Prostate gland (tissue), 2 donors: ENCODE results near the gene PANX3. TPM values are rescaled to one million over a fixed set of nuclear protein-coding genes. Genes with fewer than 3 reads are reported as not detected.
A peak's percentile ranks its signal among the peaks of the same experiment; 100 is the strongest.

Experiments
- DNase-seq: peaks from one replicate; pipeline ENCODE4 v3.0.0-alpha.2; 2019; ENCODE audit warnings: low spot score
- H3K27ac ChIP-seq, 2 donors: fragments of 200-600 bp; sonication (generic); 2 replicates each; pipeline ENCODE4 v1.5.1; 2017 to 2019
- H3K27me3 ChIP-seq: fragments of 200-600 bp; sonication (generic); replicated peaks from 2 replicates; pipeline ENCODE4 v1.5.1; 2019; ENCODE audit not compliant: insufficient read depth
- H3K36me3 ChIP-seq, 2 donors: fragments of 200-600 bp; sonication (generic); 1 replicate in 1 of 2; 2 replicates in 1 of 2; pipeline versions ENCODE4 v1.5.1 to v1.8.1; 2017 to 2019
- H3K4me1 ChIP-seq: fragments of 200-600 bp; sonication (generic); replicated peaks from 2 replicates; pipeline ENCODE4 v1.5.1; 2019
- H3K4me3 ChIP-seq, 2 donors: fragments of 200-600 bp; sonication (generic); 2 replicates each; pipeline ENCODE4 v1.5.1; 2017 to 2019
- H3K9me3 ChIP-seq: fragments of 200-600 bp; sonication (generic); 2 replicates; pipeline ENCODE4 v1.5.1; 2017
- POLR2A ChIP-seq: fragments of 450-650 bp; IDR thresholded peaks from one replicate; pipeline ENCODE4 v1.6.1; 2016; ENCODE audit warnings: antibody characterized with exemption, mild to moderate bottlenecking
- POLR2AphosphoS5 ChIP-seq: sonication (generic); formaldehyde crosslinking; IDR thresholded peaks from one replicate; pipeline ENCODE4 v1.6.1; 2017; ENCODE audit warnings: antibody characterized with exemption
- WGBS: methylation state at CpG from one replicate; pipeline ENCODE4 v1.1.5; 2018; 5-methylcytosine and 5-hydroxymethylcytosine counted together
- intact Hi-C: fragments of 100-400 bp; cut with DNase I; formaldehyde crosslinking; loops from one replicate; pipeline ENCODE4 v1.14.2; 2022
- total RNA-seq, 2 donors: library from RNA; depleted of rRNA; stranded (reverse); fragments of >200 nt; gene quantifications; one replicate each; pipeline ENCODE4 v1.1.0, GENCODE V29; 2016
- TF ChIP-seq, protein P1 (sequence below), 4 experiments: fragments of 200-600 bp in 2 of 4; fragments of 450-650 bp in 2 of 4; sonication (generic) in 2 of 4; IDR thresholded peaks; 1 replicate in 3 of 4; 2 replicates in 1 of 4; pipeline ENCODE4 v1.5.1; 2016 to 2019; ENCODE audit warnings: antibody characterized with exemption in 4 of 4, mild to moderate bottlenecking in 2 of 4, moderate library complexity in 2 of 4

The PANX3 gene
- total RNA-seq, 2 donors from 2014 or later, result not detected

DNA sequence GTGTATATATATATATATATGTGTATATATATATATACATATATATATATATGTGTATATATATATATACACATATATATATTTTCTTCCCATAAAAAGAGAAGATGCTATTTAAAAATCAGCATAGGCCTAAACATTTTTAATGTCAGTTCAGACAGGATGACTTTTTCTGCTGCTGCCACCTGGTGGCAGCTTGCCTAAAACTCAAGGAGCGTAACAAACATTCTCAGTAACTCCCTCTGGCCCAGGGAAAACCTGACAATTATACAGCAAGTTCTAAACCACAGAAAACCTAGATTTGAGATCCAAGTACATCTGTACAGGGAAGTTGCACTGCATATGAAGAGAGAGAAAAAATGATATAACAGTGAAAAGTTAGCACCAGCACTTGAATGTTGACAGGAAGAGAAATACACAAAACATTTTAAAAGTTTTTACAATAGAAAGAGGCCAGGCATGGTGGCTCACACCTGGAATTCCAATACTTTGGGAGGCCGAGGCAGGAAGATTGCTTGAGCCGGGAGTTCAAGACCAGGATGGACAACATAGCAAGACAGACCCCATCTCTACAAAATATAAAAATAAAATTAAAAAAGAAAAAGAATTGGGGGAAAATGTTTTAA lies 24.9 kb upstream of the PANX3 start:
- Histone ChIP-seq H3K27me3 (no peaks in the 10 kb centered on the region), H3K4me3 (no peak overlapping the region), H3K9me3 (no peaks in the 10 kb centered on the region), H3K36me3 (no peaks in the 10 kb centered on the region), H3K4me1 (no peaks in the 10 kb centered on the region), H3K27ac (no peak overlapping the region)
- intact Hi-C loops, result no loop called here
- 48% methylated on average over 3 of the region's 3 CpGs for whole genome bisulfite sequencing
- TF ChIP-seq, protein P1, sequence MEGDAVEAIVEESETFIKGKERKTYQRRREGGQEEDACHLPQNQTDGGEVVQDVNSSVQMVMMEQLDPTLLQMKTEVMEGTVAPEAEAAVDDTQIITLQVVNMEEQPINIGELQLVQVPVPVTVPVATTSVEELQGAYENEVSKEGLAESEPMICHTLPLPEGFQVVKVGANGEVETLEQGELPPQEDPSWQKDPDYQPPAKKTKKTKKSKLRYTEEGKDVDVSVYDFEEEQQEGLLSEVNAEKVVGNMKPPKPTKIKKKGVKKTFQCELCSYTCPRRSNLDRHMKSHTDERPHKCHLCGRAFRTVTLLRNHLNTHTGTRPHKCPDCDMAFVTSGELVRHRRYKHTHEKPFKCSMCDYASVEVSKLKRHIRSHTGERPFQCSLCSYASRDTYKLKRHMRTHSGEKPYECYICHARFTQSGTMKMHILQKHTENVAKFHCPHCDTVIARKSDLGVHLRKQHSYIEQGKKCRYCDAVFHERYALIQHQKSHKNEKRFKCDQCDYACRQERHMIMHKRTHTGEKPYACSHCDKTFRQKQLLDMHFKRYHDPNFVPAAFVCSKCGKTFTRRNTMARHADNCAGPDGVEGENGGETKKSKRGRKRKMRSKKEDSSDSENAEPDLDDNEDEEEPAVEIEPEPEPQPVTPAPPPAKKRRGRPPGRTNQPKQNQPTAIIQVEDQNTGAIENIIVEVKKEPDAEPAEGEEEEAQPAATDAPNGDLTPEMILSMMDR (IDR thresholded peaks at IDR 0.05), result peak; percentile 30 to 52 (median 47)
- TF ChIP-seq POLR2AphosphoS5 (no peak), POLR2A (no peak)
- DNase-seq, result peak; percentile 42

DNA sequence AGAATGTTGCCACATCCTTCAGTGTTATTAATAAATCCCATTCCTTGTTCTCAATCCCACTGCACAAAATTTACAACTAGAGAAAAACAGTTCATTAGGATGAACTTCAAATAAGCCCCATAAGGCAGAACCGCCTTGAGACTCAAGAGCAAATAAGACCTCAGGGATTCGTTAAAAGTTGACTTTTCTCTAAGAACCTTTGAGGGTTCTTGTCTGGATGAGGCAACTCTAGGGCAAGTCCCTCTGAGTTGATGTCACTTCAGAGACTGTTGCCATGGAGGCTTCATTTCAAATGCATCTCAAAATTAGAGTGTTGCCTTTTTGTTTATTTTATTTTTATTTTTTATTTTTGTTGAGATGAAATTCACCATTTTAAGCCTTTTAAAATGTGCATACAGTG lies 19.8 kb upstream of the PANX3 start:
- H3K4me3 ChIP-seq, result no peak overlapping the region
- H3K4me1 ChIP-seq, result no peaks in the 10 kb centered on the region
- no peak for TF ChIP-seq POLR2A
- TF ChIP-seq, protein P1 (IDR thresholded peaks at IDR 0.05), result no peak
- TF ChIP-seq POLR2AphosphoS5, result no peak
- intact Hi-C loops, result loop anchor here (10.0 kb wide), 1 partner anchor 517 kb away; no protein-coding TSS in a partner anchor
- no peaks in the 10 kb centered on the region for H3K9me3 ChIP-seq
- H3K36me3 ChIP-seq, result no peaks in the 10 kb centered on the region
- peaks cover 2% of the 10 kb centered on the region for H3K27me3 ChIP-seq
- no peak for DNase-seq
- H3K27ac ChIP-seq, result no peak overlapping the region
- 65% methylated on average over 2 of the region's 2 CpGs for WGBS

DNA sequence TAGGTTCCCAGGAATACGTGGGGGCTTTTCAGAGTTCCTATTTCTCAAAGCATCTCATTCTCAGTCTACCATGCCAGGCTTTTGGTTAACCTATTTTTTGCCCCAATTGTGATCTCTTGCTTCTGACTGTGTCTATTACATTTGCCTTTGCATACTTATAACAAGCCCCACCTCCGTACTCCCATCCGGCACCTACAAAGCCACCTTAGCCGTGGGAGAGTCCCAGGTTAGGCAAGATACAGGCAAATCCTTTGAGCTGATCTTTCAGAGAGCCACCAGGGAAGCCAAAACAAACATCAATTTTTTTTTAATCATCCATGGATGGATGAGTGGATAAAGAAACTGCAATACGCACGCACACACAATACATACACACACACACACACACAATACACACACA lies 18.6 kb upstream of the PANX3 start:
- intact Hi-C loops, result loop anchor here (10.0 kb wide), 1 partner anchor 518 kb away; no protein-coding TSS in a partner anchor
- Histone ChIP-seq H3K4me3 (no peak overlapping the region), H3K27ac (no peak overlapping the region), H3K27me3 (peaks cover 2% of the 10 kb centered on the region), H3K4me1 (no peaks in the 10 kb centered on the region), H3K9me3 (no peaks in the 10 kb centered on the region), H3K36me3 (no peaks in the 10 kb centered on the region)
- WGBS, result 70% methylated on average over 6 of the region's 6 CpGs
- TF ChIP-seq, protein P1 (IDR thresholded peaks at IDR 0.05), result no peak
- no peak for TF ChIP-seq POLR2AphosphoS5
- TF ChIP-seq POLR2A, result no peak
- no peak for DNase-seq

DNA sequence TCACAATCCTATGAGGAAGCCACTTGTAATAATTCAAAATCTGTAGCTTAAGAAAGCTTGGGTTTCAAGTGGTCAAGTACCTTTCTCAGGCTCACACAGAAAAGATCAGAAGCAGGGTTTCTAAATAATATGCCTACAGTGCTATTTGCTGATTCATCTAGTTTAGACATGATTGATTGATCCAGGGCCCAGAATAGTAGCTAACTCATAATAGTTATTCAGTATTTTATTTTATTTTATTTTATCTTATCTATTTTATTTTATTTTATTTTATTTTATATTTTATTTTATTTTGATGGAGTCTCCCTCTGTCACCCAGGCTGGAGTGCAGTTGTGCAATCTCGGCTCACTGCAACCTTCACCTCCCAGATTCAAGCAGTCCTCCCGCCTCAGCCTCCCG lies 15.9 kb upstream of the PANX3 start:
- intact Hi-C loops, result loop anchor here (10.0 kb wide), 1 partner anchor 521 kb away; no protein-coding TSS in a partner anchor
- no peaks in the 10 kb centered on the region for H3K4me1 ChIP-seq
- no peak for TF ChIP-seq POLR2A
- TF ChIP-seq POLR2AphosphoS5, result no peak
- TF ChIP-seq, protein P1 (IDR thresholded peaks at IDR 0.05), result no peak
- peaks cover 2% of the 10 kb centered on the region for H3K27me3 ChIP-seq
- no peaks in the 10 kb centered on the region for H3K36me3 ChIP-seq
- H3K4me3 ChIP-seq, result no peak overlapping the region
- no peak for DNase-seq
- no peak overlapping the region for H3K27ac ChIP-seq
- 84% methylated on average over 3 of the region's 3 CpGs for WGBS
- H3K9me3 ChIP-seq, result no peaks in the 10 kb centered on the region

DNA sequence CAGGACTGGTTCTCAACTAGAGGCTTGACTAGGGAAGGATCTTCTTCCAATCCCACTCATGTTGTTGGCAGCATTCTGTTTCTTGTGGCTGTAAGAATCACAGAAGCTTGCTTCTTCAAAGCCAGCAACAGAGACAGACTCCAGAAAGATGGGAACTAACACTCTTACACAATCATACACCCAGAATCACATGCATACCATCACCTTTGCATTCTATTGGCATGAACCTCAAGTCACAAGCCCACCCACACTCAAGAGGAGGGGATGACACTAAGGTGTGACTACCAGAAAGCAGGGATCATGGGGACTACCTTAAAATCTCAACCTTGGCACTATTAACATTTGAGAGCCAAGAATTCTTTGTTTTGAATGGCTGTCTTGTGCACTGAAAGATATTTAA lies 13.6 kb upstream of the PANX3 start:
- H3K27me3 ChIP-seq, result peaks cover under 1% of the 10 kb centered on the region
- no peaks in the 10 kb centered on the region for H3K36me3 ChIP-seq
- TF ChIP-seq, protein P1 (IDR thresholded peaks at IDR 0.05), result no peak
- no peak for TF ChIP-seq POLR2AphosphoS5
- no peak for TF ChIP-seq POLR2A
- no peak overlapping the region for H3K27ac ChIP-seq
- no peaks in the 10 kb centered on the region for H3K4me1 ChIP-seq
- intact Hi-C loops, result loop anchor here (10.0 kb wide), 1 partner anchor 523 kb away; no protein-coding TSS in a partner anchor
- no peak overlapping the region for H3K4me3 ChIP-seq
- no peak for DNase-seq
- H3K9me3 ChIP-seq, result no peaks in the 10 kb centered on the region
